Endodermal cell (in vitro differentiated cells): ENCODE measurements around the gene CDH20. TPM values are rescaled to one million over a fixed set of nuclear protein-coding genes. Genes with fewer than 3 reads are reported as not detected.

Experiments used
- DNase-seq: peaks from one replicate; pipeline ENCODE4 v3.0.0-alpha.2; 2017
- H3K27ac ChIP-seq: 2 replicates; pipeline ENCODE4 v1.5.1; 2013; ENCODE audit warnings: mild to moderate bottlenecking, low read depth, low read length, moderate library complexity
- H3K27me3 ChIP-seq: 2 replicates; pipeline ENCODE4 v1.6.1; 2013; ENCODE audit warnings: mild to moderate bottlenecking, low read length, moderate library complexity; ENCODE audit not compliant: insufficient read depth, control insufficient read depth, poor library complexity, severe bottlenecking
- H3K36me3 ChIP-seq: 2 replicates; pipeline ENCODE4 v1.7.0; 2013; ENCODE audit warnings: mild to moderate bottlenecking, low read length, moderate library complexity; ENCODE audit not compliant: control insufficient read depth, insufficient read depth
- H3K4me1 ChIP-seq: one replicate; pipeline ENCODE4 v1.7.0; 2013; ENCODE audit warnings: low read length; ENCODE audit not compliant: control insufficient read depth, insufficient read depth
- H3K4me3 ChIP-seq: 2 replicates; pipeline ENCODE4 v1.5.1; 2013; ENCODE audit warnings: mild to moderate bottlenecking, low read length, moderate library complexity
- H3K9ac ChIP-seq: 2 replicates; pipeline ENCODE4 v1.6.1; 2013; ENCODE audit warnings: mild to moderate bottlenecking, low read length, moderate library complexity; ENCODE audit not compliant: poor library complexity, severe bottlenecking; ENCODE audit errors: extremely low read depth
- H3K9me3 ChIP-seq: 2 replicates; pipeline ENCODE4 v1.6.1; 2013; ENCODE audit warnings: mild to moderate bottlenecking, low read length, moderate library complexity; ENCODE audit not compliant: control insufficient read depth
- H3K27ac Mint-ChIP-seq: 2 replicates; pipeline ENCODE4 v1.8.0; 2020; ENCODE audit warnings: mixed read lengths
- H3K27me3 Mint-ChIP-seq: 2 replicates; pipeline ENCODE4 v1.8.0; 2021; ENCODE audit warnings: mild to moderate bottlenecking, mixed read lengths; ENCODE audit not compliant: insufficient read depth
- H3K36me3 Mint-ChIP-seq: 2 replicates; pipeline ENCODE4 v1.8.0; 2020; ENCODE audit warnings: low read depth, mixed read lengths
- H3K4me1 Mint-ChIP-seq: 2 replicates; pipeline ENCODE4 v1.8.0; 2020; ENCODE audit warnings: mixed read lengths
- H3K4me3 Mint-ChIP-seq: 2 replicates; pipeline ENCODE4 v1.8.0; 2020; ENCODE audit warnings: mild to moderate bottlenecking, moderate library complexity, mixed read lengths
- H3K9me3 Mint-ChIP-seq: 2 replicates; pipeline ENCODE4 v1.8.0; 2020; ENCODE audit warnings: mild to moderate bottlenecking, mixed read lengths
- WGBS, 2 experiments: methylation state at CpG; one replicate each; pipeline versions ENCODE4 v1.1.5 to v1.1.7; 2013; ENCODE audit warnings: missing lambda C conversion rate in 2 of 2, mixed read lengths in 1 of 2; ENCODE audit not compliant: insufficient coverage in 1 of 2, insufficient read length in 1 of 2; 5-methylcytosine and 5-hydroxymethylcytosine counted together
- total RNA-seq, 2 donors: library from RNA; stranded (reverse); fragmentation: NEBNext Ultra II Directional in 1 of 2; extraction: Animal tissue kit (Norgen Biotek cat#: 25700) in 1 of 2; gene quantifications; 2 replicates in 1 of 2; 3 replicates in 1 of 2; pipeline ENCODE4 v1.2.1, GENCODE V29; 2021
- TF ChIP-seq, protein P1 (sequence below): fragments of 200-600 bp; sonication (generic); conservative IDR thresholded peaks from 2 replicates; pipeline ENCODE4 v1.5.0; 2021; ENCODE audit warnings: antibody characterized with exemption, mild to moderate bottlenecking

The CDH20 gene
- total RNA-seq, 2 donors from 2014 or later = 0.11 to 0.75 TPM

- no peaks in the 10 kb centered on the region for H3K27me3 Mint-ChIP-seq
- no peaks in the 10 kb centered on the region for H3K4me1 Mint-ChIP-seq
- Histone ChIP-seq H3K4me1 (no peaks in the 10 kb centered on the region), H3K27me3 (no peaks in the 10 kb centered on the region), H3K9me3 (no peaks in the 10 kb centered on the region), H3K9ac (no peak overlapping the region), H3K27ac (no peak overlapping the region), H3K36me3 (no peaks in the 10 kb centered on the region), H3K4me3 (no peak overlapping the region)
- H3K4me3 Mint-ChIP-seq = no peak overlapping the region
- 93 to 100% methylated on average over 1 of the region's 1 CpG for WGBS, 2 experiments
- no peak for DNase-seq
- H3K9me3 Mint-ChIP-seq = no peaks in the 10 kb centered on the region
- no peak overlapping the region for H3K27ac Mint-ChIP-seq
- TF ChIP-seq, protein P1, sequence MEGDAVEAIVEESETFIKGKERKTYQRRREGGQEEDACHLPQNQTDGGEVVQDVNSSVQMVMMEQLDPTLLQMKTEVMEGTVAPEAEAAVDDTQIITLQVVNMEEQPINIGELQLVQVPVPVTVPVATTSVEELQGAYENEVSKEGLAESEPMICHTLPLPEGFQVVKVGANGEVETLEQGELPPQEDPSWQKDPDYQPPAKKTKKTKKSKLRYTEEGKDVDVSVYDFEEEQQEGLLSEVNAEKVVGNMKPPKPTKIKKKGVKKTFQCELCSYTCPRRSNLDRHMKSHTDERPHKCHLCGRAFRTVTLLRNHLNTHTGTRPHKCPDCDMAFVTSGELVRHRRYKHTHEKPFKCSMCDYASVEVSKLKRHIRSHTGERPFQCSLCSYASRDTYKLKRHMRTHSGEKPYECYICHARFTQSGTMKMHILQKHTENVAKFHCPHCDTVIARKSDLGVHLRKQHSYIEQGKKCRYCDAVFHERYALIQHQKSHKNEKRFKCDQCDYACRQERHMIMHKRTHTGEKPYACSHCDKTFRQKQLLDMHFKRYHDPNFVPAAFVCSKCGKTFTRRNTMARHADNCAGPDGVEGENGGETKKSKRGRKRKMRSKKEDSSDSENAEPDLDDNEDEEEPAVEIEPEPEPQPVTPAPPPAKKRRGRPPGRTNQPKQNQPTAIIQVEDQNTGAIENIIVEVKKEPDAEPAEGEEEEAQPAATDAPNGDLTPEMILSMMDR = no peak
- H3K36me3 Mint-ChIP-seq = no peaks in the 10 kb centered on the region
Measured at GRCh38 chr18:61295153-61295552, 38.1 kb upstream of the CDH20 start.

DNA sequence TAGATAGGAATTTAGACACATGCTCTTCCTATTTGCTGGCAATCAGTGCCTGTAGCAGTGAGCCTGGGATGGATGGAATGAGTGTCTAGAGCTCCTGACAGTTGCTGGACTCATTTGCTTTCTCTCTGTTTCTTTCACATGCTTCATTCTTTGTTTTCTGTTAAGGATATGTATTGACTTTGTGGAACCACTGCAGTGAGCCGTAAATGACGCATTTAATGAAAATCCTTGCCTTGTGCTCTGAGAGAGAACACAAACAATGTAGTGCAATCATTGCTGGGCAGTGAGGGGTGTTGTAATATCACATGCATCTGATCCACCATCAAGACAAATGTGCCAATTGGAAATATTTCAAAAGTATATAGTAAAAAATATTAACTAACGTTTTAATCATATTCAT is 25.2 kb upstream of the CDH20 start:
- Histone ChIP-seq H3K27me3 (no peaks in the 10 kb centered on the region), H3K4me3 (no peak overlapping the region), H3K9ac (no peak overlapping the region), H3K4me1 (peaks cover 3% of the 10 kb centered on the region), H3K27ac (no peak overlapping the region), H3K36me3 (no peaks in the 10 kb centered on the region), H3K9me3 (no peaks in the 10 kb centered on the region)
- Mint-ChIP-seq H3K4me3 (no peak overlapping the region), H3K9me3 (peaks cover 1% of the 10 kb centered on the region), H3K36me3 (no peaks in the 10 kb centered on the region), H3K27me3 (no peaks in the 10 kb centered on the region), H3K27ac (no peak overlapping the region), H3K4me1 (no peaks in the 10 kb centered on the region)
- no peak for DNase-seq
- TF ChIP-seq, protein P1 = no peak
- 92% methylated on average over 2 of the region's 3 CpGs; no CpG with 5 or more reads in 1 of the 2 experiments for WGBS, 2 experiments

DNA sequence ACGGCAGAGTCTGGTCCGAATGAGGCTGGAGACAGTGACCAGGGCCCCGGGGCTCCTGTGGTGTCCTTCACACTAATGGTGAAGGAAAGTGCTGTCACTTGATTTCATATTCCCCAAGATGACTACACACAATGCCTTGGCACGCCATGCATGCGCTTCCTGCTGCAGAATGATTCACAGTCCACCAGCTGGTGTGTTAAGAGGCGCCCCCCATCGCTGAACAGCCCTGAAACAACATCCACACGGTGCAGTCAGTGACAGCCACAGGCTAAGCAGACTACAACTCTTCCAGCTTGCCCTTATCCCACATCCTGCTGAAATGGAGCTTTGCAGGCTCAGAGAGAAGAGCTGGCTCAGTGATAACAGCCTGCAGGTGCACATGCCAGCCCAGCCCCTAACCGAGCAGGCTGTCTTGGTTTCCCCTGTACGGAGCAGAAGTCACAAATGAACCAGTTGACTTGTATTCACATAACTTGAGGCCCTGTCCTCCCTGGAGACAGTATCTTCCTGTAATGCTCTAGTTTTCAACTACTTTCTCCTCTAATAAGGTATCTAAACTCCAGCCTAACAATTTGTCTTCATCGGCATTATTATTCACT is 24.3 kb upstream of the CDH20 start:
- H3K27ac ChIP-seq = no peak overlapping the region
- no peak for DNase-seq
- no peaks in the 10 kb centered on the region for H3K4me1 Mint-ChIP-seq
- H3K36me3 ChIP-seq = no peaks in the 10 kb centered on the region
- no peak overlapping the region for H3K4me3 Mint-ChIP-seq
- no peak overlapping the region for H3K9ac ChIP-seq
- no peaks in the 10 kb centered on the region for H3K9me3 ChIP-seq
- peaks cover 3% of the 10 kb centered on the region for H3K4me1 ChIP-seq
- H3K27me3 Mint-ChIP-seq = peaks cover 2% of the 10 kb centered on the region
- TF ChIP-seq, protein P1 = no peak
- no peaks in the 10 kb centered on the region for H3K27me3 ChIP-seq
- peaks cover 1% of the 10 kb centered on the region for H3K9me3 Mint-ChIP-seq
- WGBS, 2 experiments = 87 to 94% methylated on average over 9 to 11 of the region's 11 CpGs
- no peaks in the 10 kb centered on the region for H3K36me3 Mint-ChIP-seq
- no peak overlapping the region for H3K27ac Mint-ChIP-seq
- H3K4me3 ChIP-seq = no peak overlapping the region
